HG03520 (cell line): Measurements from ENCODE around the gene MCF2L.

ENCODE experiments used
- ATAC-seq: cut with Tn5 transposase; IDR thresholded peaks from one replicate; pipeline ENCODE4 v1.9.1; 2021; ENCODE audit warnings: mild to moderate bottlenecking, moderate library complexity; ENCODE audit not compliant: unreplicated experiment

The MCF2L gene

GRCh38 chr13:112996671-112997091 lies 27.7 kb downstream of the MCF2L start:
- ATAC-seq, result no peak

GRCh38 chr13:112997188-112998130 lies 28.4 kb downstream of the MCF2L start:
- no peak for ATAC-seq

GRCh38 chr13:112998521-112999280 lies 29.7 kb downstream of the MCF2L start:
- no peak for ATAC-seq

GRCh38 chr13:112999414-113000177 lies 30.6 kb downstream of the MCF2L start:
- no peak for ATAC-seq

- ATAC-seq, result no peak
Measured at GRCh38 chr13:113000575-113000974, 31.6 kb downstream of the MCF2L start.

- no peak for ATAC-seq
Measured at GRCh38 chr13:113001241-113002140, 32.5 kb downstream of the MCF2L start.

GRCh38 chr13:113002206-113002912 lies 33.3 kb downstream of the MCF2L start:
- ATAC-seq, result no peak

GRCh38 chr13:113002913-113003290 lies 33.9 kb downstream of the MCF2L start:
- no peak for ATAC-seq

GRCh38 chr13:113004126-113004525 lies 35.1 kb downstream of the MCF2L start:
- no peak for ATAC-seq

GRCh38 chr13:113005076-113005865 lies 36.3 kb downstream of the MCF2L start:
- no peak for ATAC-seq

GRCh38 chr13:113005997-113006396 lies 37.0 kb downstream of the MCF2L start:
- ATAC-seq, result no peak

GRCh38 chr13:113006660-113007059 lies 37.6 kb downstream of the MCF2L start:
- ATAC-seq, result no peak

GRCh38 chr13:113008851-113009250 lies 39.8 kb downstream of the MCF2L start:
- ATAC-seq, result no peak

GRCh38 chr13:113009743-113010509 lies 40.9 kb downstream of the MCF2L start:
- ATAC-seq, result no peak

- no peak for ATAC-seq
Measured at GRCh38 chr13:113010510-113010865, 41.5 kb downstream of the MCF2L start.

GRCh38 chr13:113013303-113013702 lies 44.3 kb downstream of the MCF2L start:
- no peak for ATAC-seq

- no peak for ATAC-seq
Measured at GRCh38 chr13:113013878-113014751, 45.1 kb downstream of the MCF2L start.
